ENCODE measurements around the gene FLII. TPM values are rescaled to one million over a fixed set of nuclear protein-coding genes. Genes with fewer than 3 reads are reported as not detected.

The FLII gene
- total RNA-seq, 4 donors from 2014 or later = 365 to 919 (median 428) TPM

DNA sequence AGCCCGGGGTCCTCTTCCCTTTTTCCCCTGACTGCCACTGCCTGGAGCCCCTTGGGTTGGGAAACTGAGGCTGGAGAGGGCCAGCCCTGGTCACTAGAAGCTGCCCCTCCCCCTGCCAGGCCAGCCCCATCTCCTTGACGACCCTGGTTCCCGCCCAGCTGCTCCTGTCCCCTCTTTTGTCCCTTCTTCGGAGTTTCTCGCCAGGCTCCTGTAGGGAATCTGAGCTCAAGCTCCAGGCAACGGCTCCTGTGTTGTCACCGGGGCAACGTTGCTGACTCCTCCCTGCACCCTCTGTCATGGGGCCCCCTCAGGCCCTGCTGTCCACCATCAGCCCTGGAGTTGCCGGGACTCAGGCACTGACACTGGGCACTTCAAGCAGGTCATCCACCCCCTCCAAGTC is 27.4 kb downstream of the FLII start:
- H3K4me3 ChIP-seq = no peak overlapping the region
- no peaks in the 10 kb centered on the region for H3K27me3 ChIP-seq
- 59 to 76% methylated on average over 3 to 9 of the region's 9 CpGs for WGBS, 2 donors (ENCODE audit: low coverage in 1 of 2)
- H3K36me3 ChIP-seq = no peaks in the 10 kb centered on the region
- TF ChIP-seq POLR2A (IDR thresholded peaks at IDR 0.05) (no peak), POLR2AphosphoS5 (IDR thresholded peaks at IDR 0.05) (no peak), EP300 (IDR thresholded peaks at IDR 0.05; ENCODE audit: low read depth) (no peak)
- TF ChIP-seq, protein P1, sequence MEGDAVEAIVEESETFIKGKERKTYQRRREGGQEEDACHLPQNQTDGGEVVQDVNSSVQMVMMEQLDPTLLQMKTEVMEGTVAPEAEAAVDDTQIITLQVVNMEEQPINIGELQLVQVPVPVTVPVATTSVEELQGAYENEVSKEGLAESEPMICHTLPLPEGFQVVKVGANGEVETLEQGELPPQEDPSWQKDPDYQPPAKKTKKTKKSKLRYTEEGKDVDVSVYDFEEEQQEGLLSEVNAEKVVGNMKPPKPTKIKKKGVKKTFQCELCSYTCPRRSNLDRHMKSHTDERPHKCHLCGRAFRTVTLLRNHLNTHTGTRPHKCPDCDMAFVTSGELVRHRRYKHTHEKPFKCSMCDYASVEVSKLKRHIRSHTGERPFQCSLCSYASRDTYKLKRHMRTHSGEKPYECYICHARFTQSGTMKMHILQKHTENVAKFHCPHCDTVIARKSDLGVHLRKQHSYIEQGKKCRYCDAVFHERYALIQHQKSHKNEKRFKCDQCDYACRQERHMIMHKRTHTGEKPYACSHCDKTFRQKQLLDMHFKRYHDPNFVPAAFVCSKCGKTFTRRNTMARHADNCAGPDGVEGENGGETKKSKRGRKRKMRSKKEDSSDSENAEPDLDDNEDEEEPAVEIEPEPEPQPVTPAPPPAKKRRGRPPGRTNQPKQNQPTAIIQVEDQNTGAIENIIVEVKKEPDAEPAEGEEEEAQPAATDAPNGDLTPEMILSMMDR (IDR thresholded peaks at IDR 0.05) = no peak
- no peak for DNase-seq
- intact Hi-C loops (cut with DNase I; ENCODE audit: low total_unique reads) (no loop called here), in situ Hi-C loops (cut with MboI; ENCODE audit: low pct_ligation_motif_present in 1 of 4, low pct_unique_long_range_greater_than_20kb in 1 of 4, low sequenced_read_pairs in 3 of 4) (no loop called here)
- H3K27ac ChIP-seq = no peak overlapping the region
- peaks cover 4 to 6% (median 5%) of the 10 kb centered on the region in 4 donors for H3K4me1 ChIP-seq
- H3K9me3 ChIP-seq = no peaks in the 10 kb centered on the region

DNA sequence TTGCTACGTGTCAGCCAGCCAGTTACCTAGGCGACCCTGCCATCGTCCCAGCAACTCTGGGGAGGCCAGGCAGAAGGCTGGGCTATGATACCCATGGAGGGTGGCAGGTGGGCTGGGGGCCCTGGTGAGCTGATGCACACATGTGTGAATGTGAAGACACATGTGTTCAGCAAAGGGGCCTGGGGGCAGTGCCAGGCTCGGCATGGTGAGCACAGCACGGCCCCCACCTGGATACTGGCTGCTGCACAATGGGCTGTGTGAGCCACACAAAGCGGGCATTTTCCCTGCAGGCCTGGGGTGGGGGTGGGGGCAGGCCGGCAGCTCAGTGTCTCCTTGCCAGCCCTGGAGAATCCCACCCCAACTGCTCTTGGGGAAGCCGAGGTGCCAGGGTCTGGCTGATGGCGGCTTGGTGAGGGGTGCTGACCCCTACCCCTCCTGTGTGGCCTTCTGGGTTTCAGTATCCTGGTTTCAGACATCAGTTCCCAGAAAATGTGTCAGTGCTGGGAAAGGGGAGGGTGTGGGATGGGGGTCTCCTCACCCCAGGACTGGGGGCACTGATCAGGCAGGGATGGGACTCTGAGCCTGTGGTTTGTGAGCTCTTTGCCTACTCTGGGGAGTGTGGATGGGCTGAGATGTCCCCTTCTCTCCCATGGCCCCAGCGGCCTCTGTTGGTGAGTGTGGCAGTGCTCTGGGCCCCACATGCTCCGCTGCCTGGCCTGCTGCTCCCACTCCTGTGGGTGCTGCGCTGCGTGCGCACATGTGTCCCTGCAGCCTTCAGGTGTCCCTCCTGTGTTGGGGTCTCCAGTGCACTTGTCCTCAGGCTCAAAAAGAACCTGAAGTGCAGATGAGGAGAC is 28.0 kb downstream of the FLII start:
- H3K9me3 ChIP-seq = no peaks in the 10 kb centered on the region
- in situ Hi-C loops (cut with MboI; ENCODE audit: low pct_ligation_motif_present in 1 of 4, low pct_unique_long_range_greater_than_20kb in 1 of 4, low sequenced_read_pairs in 3 of 4) = no loop called here

DNA sequence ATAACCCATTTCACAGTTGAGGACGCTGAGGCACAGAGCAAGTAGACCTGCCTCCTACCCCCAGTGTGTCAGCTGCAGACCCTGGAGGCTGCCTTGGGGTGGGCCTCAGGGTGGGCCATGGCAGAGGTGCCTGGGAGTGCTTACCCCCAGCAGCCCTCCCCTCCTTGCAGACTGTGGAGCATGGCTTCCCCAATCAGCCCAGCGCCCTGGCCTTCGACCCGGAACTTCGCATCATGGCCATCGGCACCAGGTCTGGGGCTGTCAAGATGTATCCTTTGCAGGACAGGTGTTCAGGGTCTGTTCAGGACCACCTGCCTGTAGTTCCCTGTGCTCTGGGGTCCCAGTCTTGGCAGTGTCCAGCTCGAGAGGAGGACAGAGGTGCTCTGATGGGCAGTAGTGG is 28.8 kb downstream of the FLII start:
- H3K4me1 ChIP-seq = peaks cover 5 to 13% (median 12%) of the 10 kb centered on the region in 4 donors
- H3K27ac ChIP-seq = no peak overlapping the region
- H3K9me3 ChIP-seq = no peaks in the 10 kb centered on the region
- no peak for DNase-seq
- 91% methylated on average over 7 of the region's 7 CpGs; no CpG with 5 or more reads in 1 of the 2 donors for WGBS, 2 donors (ENCODE audit: low coverage in 1 of 2)
- intact Hi-C loops (cut with DNase I; ENCODE audit: low total_unique reads) = no loop called here
- H3K36me3 ChIP-seq = no peaks in the 10 kb centered on the region
- H3K4me3 ChIP-seq = no peak overlapping the region
- H3K27me3 ChIP-seq = no peaks in the 10 kb centered on the region
- in situ Hi-C loops (cut with MboI; ENCODE audit: low pct_ligation_motif_present in 1 of 4, low pct_unique_long_range_greater_than_20kb in 1 of 4, low sequenced_read_pairs in 3 of 4) = no loop called here
- TF ChIP-seq, protein P1 (IDR thresholded peaks at IDR 0.05) = no peak
- TF ChIP-seq POLR2A (IDR thresholded peaks at IDR 0.05) (no peak), EP300 (IDR thresholded peaks at IDR 0.05; ENCODE audit: low read depth) (no peak), POLR2AphosphoS5 (IDR thresholded peaks at IDR 0.05) (no peak)

More for the DNA sequence above, 28.0 kb downstream of the FLII start:
- Histone ChIP-seq H3K4me1 (peaks cover 5 to 9% (median 8%) of the 10 kb centered on the region in 4 donors), H3K27me3 (no peaks in the 10 kb centered on the region), H3K4me3 (no peak overlapping the region), H3K27ac (no peak overlapping the region), H3K36me3 (no peaks in the 10 kb centered on the region)
- DNase-seq = no peak
- TF ChIP-seq POLR2A (IDR thresholded peaks at IDR 0.05) = no peak
- no peak for TF ChIP-seq EP300 (IDR thresholded peaks at IDR 0.05; ENCODE audit: low read depth)
- no peak for TF ChIP-seq POLR2AphosphoS5 (IDR thresholded peaks at IDR 0.05)
- TF ChIP-seq, protein P1 (IDR thresholded peaks at IDR 0.05) = no peak
- intact Hi-C loops (cut with DNase I; ENCODE audit: low total_unique reads) = no loop called here
- 66% methylated on average over 10 of the region's 14 CpGs; no CpG with 5 or more reads in 1 of the 2 donors for WGBS, 2 donors (ENCODE audit: low coverage in 1 of 2)

DNA sequence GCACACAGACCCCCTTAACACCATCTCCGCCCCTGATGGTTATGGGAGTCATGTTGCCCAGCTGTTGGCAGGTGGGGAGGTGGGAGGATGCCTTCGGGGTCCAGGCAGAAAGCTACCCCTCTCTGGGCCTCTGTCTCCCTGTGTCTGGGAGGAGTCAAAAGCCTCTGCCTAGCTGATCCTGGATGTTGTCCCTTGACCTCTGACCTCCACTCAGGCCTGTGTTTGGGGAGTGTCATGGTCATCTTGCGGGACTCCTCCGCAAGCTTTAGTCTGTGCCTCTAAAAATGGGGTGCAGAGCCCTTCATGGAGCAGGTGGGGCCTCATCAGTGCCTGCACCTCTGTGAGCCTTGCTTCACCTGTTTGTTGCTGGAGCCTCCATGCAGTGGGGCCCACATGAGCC is 29.3 kb downstream of the FLII start:
- peaks cover 5 to 15% (median 14%) of the 10 kb centered on the region in 4 donors for H3K4me1 ChIP-seq
- H3K9me3 ChIP-seq = no peaks in the 10 kb centered on the region
- DNase-seq = no peak
- H3K36me3 ChIP-seq = no peaks in the 10 kb centered on the region
- intact Hi-C loops (cut with DNase I; ENCODE audit: low total_unique reads) (no loop called here), in situ Hi-C loops (cut with MboI; ENCODE audit: low pct_ligation_motif_present in 1 of 4, low pct_unique_long_range_greater_than_20kb in 1 of 4, low sequenced_read_pairs in 3 of 4) (no loop called here)
- no peaks in the 10 kb centered on the region for H3K27me3 ChIP-seq
- no peak for TF ChIP-seq EP300 (IDR thresholded peaks at IDR 0.05; ENCODE audit: low read depth)
- no peak for TF ChIP-seq POLR2AphosphoS5 (IDR thresholded peaks at IDR 0.05)
- WGBS, 2 donors (ENCODE audit: low coverage in 1 of 2) = 76% methylated on average over 4 of the region's 4 CpGs; no CpG with 5 or more reads in 1 of the 2 donors
- H3K27ac ChIP-seq = no peak overlapping the region
- H3K4me3 ChIP-seq = no peak overlapping the region

Measured in transverse colon (tissue), 4 donors.